ENCODE results near the gene HS3ST3A1.

HS3ST3A1 gene

GRCh38 chr17:13478326-13478830 lies 123.4 kb downstream of the HS3ST3A1 start:
- H3K4me3 Mint-ChIP-seq = no peak overlapping the region
- no peaks in the 10 kb centered on the region for H3K36me3 Mint-ChIP-seq
- DNase-seq (ENCODE audit: low spot score in 2 of 2) (no peak), ATAC-seq (no peak)
- H3K9me3 Mint-ChIP-seq = peaks cover 13% of the 10 kb centered on the region
- no peak overlapping the region for H3K27ac Mint-ChIP-seq
- no peaks in the 10 kb centered on the region for H3K4me1 Mint-ChIP-seq

DNA sequence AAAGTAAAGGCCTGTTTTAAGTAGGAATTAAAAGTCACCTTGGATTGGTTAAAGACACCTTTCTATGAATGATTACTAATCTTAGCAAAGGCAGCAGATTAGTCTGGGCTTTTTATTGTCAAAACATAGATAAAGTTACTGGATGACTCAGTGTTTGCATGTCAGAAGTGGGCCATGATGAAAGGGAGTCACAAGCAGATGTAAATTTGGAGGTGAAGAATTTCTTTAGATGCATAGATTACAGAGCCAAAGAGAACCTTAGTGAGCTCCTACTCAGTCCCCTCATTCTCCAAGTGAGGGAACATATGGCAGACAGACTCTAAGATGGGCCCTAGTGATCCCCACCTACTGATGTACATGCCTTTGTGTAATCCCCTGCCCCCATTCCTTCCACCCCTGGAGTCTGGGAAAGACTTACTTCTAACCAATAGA lies 124.5 kb downstream of the HS3ST3A1 start:
- H3K36me3 Mint-ChIP-seq = no peaks in the 10 kb centered on the region
- DNase-seq (ENCODE audit: low spot score in 2 of 2) (no peak), ATAC-seq (no peak)
- no peaks in the 10 kb centered on the region for H3K4me1 Mint-ChIP-seq
- H3K27ac Mint-ChIP-seq = no peak overlapping the region
- no peak overlapping the region for H3K4me3 Mint-ChIP-seq
- peaks cover 13% of the 10 kb centered on the region for H3K9me3 Mint-ChIP-seq

DNA sequence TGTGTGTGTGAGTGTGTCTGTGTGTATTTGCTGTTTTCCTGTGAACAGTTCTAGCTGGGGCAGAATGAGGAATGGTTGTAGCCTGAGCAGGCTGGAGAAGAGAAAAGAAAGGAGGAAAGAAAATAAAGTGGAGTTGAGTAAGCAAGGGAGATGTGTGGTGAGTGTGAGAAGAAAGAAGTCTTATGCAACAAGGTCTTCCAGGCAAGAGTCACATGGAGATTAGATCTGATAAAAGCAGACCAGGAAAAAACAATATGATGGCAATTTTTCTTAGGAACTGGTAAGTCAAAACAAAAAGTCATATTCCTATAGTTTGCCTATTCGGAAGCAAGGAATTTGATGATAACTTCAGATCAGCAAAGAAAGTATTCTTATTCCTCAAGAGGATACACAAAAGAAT lies 125.0 kb downstream of the HS3ST3A1 start:
- ATAC-seq = no peak
- no peak overlapping the region for H3K27ac Mint-ChIP-seq

GRCh38 chr17:13475574-13476223 lies 126.0 kb downstream of the HS3ST3A1 start:
- H3K27ac Mint-ChIP-seq = no peak overlapping the region
- no peaks in the 10 kb centered on the region for H3K4me1 Mint-ChIP-seq
- DNase-seq (ENCODE audit: low spot score in 2 of 2) = no peak
- peaks cover 13% of the 10 kb centered on the region for H3K9me3 Mint-ChIP-seq
- no peak overlapping the region for H3K4me3 Mint-ChIP-seq
- no peaks in the 10 kb centered on the region for H3K36me3 Mint-ChIP-seq
- no peak for ATAC-seq

More for the DNA sequence above, 125.0 kb downstream of the HS3ST3A1 start:
- no peak for DNase-seq (ENCODE audit: low spot score in 2 of 2)
- Mint-ChIP-seq H3K4me3 (no peak overlapping the region), H3K9me3 (peaks cover 13% of the 10 kb centered on the region), H3K4me1 (no peaks in the 10 kb centered on the region), H3K36me3 (no peaks in the 10 kb centered on the region)

DNA sequence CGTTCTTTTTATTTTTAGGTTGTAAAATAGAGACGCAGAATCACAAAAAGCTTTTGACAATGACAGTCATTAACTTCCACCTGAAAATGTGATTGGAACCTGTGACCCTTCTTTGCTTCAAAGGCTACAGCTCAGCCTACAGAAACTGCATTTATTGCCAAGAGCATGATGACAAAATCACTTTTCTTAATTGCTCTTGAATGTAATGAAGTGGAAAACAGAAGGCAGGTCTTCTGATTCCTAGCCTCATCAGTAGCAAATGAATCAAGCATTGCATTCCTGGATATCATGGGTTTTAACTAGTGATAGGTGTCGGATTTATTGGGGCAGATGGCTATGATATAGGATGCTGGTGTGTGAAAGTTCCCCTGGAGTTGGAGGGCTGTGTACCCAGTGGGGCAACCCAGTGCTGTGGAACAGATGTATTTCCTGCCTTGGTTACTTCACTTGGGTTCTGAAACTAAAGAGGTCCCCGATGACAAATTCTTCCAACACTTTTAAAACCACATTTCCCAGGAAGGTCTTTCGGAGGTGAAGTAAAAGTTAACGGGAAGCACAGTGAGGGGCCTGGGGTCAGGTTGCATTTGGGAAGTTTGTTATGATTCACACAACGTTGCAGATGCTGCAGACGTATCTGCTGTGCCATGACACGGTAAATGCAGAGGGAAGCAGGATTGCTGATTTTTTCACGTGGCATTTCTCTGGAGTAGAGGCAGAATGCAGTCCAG lies 127.5 kb downstream of the HS3ST3A1 start:
- DNase-seq (ENCODE audit: low spot score in 2 of 2) (no peak), ATAC-seq (no peak)
- no peak overlapping the region for H3K27ac Mint-ChIP-seq
- H3K9me3 Mint-ChIP-seq = peaks cover 8% of the 10 kb centered on the region
- H3K4me3 Mint-ChIP-seq = no peak overlapping the region
- no peaks in the 10 kb centered on the region for H3K36me3 Mint-ChIP-seq
- H3K4me1 Mint-ChIP-seq = no peaks in the 10 kb centered on the region

- Mint-ChIP-seq H3K4me1 (no peaks in the 10 kb centered on the region), H3K4me3 (no peak overlapping the region), H3K36me3 (no peaks in the 10 kb centered on the region), H3K27ac (no peak overlapping the region), H3K9me3 (peaks cover 6% of the 10 kb centered on the region)
- no peak for DNase-seq (ENCODE audit: low spot score in 2 of 2)
- ATAC-seq = no peak
These were observed 136.1 kb downstream of the HS3ST3A1 start for GRCh38 chr17:13465678-13466077.

GRCh38 chr17:13462673-13463124 lies 139.0 kb downstream of the HS3ST3A1 start:
- ATAC-seq = no peak
- no peak for DNase-seq (ENCODE audit: low spot score in 2 of 2)
- Mint-ChIP-seq H3K27ac (no peak overlapping the region), H3K9me3 (peaks cover 3% of the 10 kb centered on the region), H3K4me1 (no peaks in the 10 kb centered on the region), H3K4me3 (no peak overlapping the region), H3K36me3 (no peaks in the 10 kb centered on the region)

DNA sequence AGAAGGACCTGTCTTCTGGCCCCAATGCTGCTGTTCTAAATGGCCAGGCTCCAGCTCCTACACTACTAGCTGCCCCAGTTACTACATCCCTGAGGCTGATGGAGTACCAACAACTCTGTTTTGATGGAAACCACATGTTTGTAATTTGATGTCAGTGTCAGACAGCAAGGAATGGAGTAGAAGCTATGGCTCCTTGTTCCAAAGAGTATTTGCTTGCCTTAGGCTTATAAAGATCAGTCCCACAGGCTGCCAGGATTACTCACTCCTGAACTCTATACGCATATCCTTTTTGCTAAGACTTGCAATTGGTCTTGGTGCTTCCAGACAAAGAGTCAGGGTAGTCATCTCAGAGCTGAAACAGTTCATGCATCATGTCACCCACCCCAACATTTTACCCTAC lies 139.6 kb downstream of the HS3ST3A1 start:
- DNase-seq (ENCODE audit: low spot score in 2 of 2) (no peak), ATAC-seq (no peak)
- H3K36me3 Mint-ChIP-seq = no peaks in the 10 kb centered on the region
- H3K9me3 Mint-ChIP-seq = peaks cover 3% of the 10 kb centered on the region
- H3K27ac Mint-ChIP-seq = no peak overlapping the region
- H3K4me3 Mint-ChIP-seq = no peak overlapping the region
- H3K4me1 Mint-ChIP-seq = no peaks in the 10 kb centered on the region

GRCh38 chr17:13460261-13461000 lies 141.3 kb downstream of the HS3ST3A1 start:
- Mint-ChIP-seq H3K4me3 (no peak overlapping the region), H3K36me3 (no peaks in the 10 kb centered on the region), H3K9me3 (peaks cover 3% of the 10 kb centered on the region), H3K4me1 (no peaks in the 10 kb centered on the region), H3K27ac (no peak overlapping the region)
- no peak for ATAC-seq
- no peak for DNase-seq (ENCODE audit: low spot score in 2 of 2)

- Mint-ChIP-seq H3K27ac (no peak overlapping the region), H3K9me3 (no peaks in the 10 kb centered on the region), H3K4me1 (no peaks in the 10 kb centered on the region), H3K36me3 (no peaks in the 10 kb centered on the region), H3K4me3 (no peak overlapping the region)
- ATAC-seq (no peak), DNase-seq (ENCODE audit: low spot score in 2 of 2) (no peak)
These were observed 143.9 kb downstream of the HS3ST3A1 start for GRCh38 chr17:13457783-13458182.

Data from stimulated activated effector memory CD8-positive, alpha-beta T cell treated with anti-CD3 and anti-CD28 coated beads, Interleukin-12 subunit alpha, Interleukin-12 subunit beta, amount 100 ng/mL, for 72 hours (primary cell).